ENCODE data around the gene FAM120AOS. TPM values are rescaled to one million over a fixed set of nuclear protein-coding genes. Genes with fewer than 3 reads are reported as not detected.

Gene FAM120AOS
- polyA plus RNA-seq, 1 experiment, result 34.3 TPM

DNA sequence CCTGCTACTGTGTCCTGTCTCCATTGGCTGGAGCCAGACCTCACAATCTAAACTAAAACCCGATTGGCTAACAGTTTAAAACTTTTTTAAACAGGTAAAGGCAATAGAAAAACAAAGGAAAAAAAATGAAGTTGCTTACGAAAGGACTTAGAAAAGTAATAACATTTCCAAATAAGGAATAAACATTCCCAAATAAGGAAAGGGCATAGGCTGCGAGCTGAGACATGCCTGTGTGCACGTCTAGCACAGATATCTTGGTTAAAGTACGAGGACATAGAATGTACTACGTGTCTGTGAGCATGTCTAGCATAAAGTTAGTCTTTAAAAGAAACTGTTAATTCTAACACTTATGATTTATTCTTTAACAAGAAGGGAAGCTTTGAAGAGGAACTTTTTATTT is 17.2 kb downstream of the FAM120AOS start:
- CTCF ChIA-PET, result interaction anchor here (0.6 to 1.8 kb wide), 2 partner anchors 30 to 130 kb away, joined by 4 read pairs; no protein-coding TSS in a partner anchor

DNA sequence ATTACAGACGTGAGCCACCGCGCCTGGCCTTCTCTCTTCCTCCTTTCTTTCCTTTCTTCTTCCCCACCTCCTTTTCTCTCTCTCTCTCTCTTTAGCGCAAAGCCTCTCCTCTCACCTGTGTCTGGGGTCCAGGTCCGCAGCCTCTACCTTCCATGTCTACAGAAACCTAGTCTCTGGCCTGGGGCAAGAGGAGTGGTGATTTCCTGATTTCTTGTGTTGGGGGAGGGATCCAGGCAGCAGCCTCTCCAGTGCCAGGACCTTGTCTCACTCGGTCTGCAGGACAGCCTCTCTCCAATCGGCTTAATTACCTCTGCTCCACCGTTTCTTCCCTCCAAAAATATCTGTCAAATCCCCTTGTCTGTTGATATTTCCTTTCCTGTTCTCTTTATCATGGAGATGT is 18.0 kb downstream of the FAM120AOS start:
- TF ChIP-seq, protein P1, sequence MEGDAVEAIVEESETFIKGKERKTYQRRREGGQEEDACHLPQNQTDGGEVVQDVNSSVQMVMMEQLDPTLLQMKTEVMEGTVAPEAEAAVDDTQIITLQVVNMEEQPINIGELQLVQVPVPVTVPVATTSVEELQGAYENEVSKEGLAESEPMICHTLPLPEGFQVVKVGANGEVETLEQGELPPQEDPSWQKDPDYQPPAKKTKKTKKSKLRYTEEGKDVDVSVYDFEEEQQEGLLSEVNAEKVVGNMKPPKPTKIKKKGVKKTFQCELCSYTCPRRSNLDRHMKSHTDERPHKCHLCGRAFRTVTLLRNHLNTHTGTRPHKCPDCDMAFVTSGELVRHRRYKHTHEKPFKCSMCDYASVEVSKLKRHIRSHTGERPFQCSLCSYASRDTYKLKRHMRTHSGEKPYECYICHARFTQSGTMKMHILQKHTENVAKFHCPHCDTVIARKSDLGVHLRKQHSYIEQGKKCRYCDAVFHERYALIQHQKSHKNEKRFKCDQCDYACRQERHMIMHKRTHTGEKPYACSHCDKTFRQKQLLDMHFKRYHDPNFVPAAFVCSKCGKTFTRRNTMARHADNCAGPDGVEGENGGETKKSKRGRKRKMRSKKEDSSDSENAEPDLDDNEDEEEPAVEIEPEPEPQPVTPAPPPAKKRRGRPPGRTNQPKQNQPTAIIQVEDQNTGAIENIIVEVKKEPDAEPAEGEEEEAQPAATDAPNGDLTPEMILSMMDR (IDR thresholded peaks at IDR 0.05; ENCODE audit: insufficient read depth, low read depth, low read length), result no peak
- H3K4me3 ChIP-seq (ENCODE audit: low read depth, low read length), result no peak overlapping the region
- DNase-seq (ENCODE audit: low read depth), result no peak
- CTCF ChIA-PET, result interaction anchor here (1.8 kb wide), 1 partner anchor 131 kb away, joined by 4 read pairs; no protein-coding TSS in a partner anchor
- H3K36me3 ChIP-seq (ENCODE audit: control insufficient read depth, insufficient read depth, low read length), result no peaks in the 10 kb centered on the region
- no peaks in the 10 kb centered on the region for H3K27me3 ChIP-seq (ENCODE audit: control insufficient read depth, insufficient read depth, low read length)
- POLR2A ChIA-PET, result no interaction called here

More for the DNA sequence above, 17.2 kb downstream of the FAM120AOS start:
- no peak overlapping the region for H3K4me3 ChIP-seq (ENCODE audit: low read depth, low read length)
- POLR2A ChIA-PET, result no interaction called here
- no peaks in the 10 kb centered on the region for H3K36me3 ChIP-seq (ENCODE audit: control insufficient read depth, insufficient read depth, low read length)
- DNase-seq (ENCODE audit: low read depth), result no peak
- TF ChIP-seq, protein P1 (IDR thresholded peaks at IDR 0.05; ENCODE audit: insufficient read depth, low read depth, low read length), result no peak
- H3K27me3 ChIP-seq (ENCODE audit: control insufficient read depth, insufficient read depth, low read length), result no peaks in the 10 kb centered on the region

DNA sequence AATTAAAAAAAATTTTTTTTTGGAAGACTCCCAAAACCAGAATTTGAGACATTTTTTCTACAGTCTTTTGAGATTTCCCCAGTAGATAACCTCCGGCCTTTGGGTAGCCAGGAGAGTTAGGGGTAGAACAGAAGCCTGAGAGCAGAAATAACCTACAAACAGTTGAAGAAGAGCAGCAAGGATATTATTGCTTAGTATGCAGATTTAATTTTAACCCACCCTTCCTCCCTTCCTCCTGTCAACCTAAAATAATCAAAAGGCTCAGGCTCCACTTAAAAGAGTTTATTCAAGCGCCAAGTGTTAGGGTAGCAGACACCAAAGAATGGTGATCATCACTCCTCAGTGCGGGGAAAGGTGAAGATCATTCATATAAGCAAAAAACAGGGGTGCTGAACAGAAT is 19.3 kb downstream of the FAM120AOS start:
- Histone ChIP-seq H3K36me3 (ENCODE audit: control insufficient read depth, insufficient read depth, low read length) (no peaks in the 10 kb centered on the region), H3K4me3 (ENCODE audit: low read depth, low read length) (no peak overlapping the region), H3K27me3 (ENCODE audit: control insufficient read depth, insufficient read depth, low read length) (no peaks in the 10 kb centered on the region; the same call in 1 of the 2 replicates)
- TF ChIP-seq, protein P1 (IDR thresholded peaks at IDR 0.05; ENCODE audit: insufficient read depth, low read depth, low read length), result no peak
- DNase-seq (ENCODE audit: low read depth), result no peak
- ChIA-PET CTCF (no interaction called here), POLR2A (no interaction called here)

DNA sequence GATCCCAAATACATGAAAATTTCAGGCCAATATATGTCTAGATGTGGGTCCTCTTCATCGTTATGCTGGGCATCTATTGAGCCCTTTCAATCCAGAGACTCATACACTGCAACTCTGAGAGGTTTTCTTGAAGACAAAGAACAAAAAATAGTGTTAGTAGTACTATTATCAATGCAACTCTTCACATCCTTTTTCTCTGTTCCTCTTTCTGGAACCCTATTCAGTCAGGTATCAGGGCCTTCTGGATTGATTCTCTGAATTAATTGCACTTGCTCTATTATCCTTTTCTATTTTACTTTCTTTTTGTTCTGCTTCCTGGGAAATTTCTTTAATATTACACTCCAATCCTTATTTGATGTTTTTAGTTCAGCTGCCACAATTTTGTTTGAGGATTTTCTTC is 20.4 kb downstream of the FAM120AOS start:
- H3K27me3 ChIP-seq (ENCODE audit: control insufficient read depth, insufficient read depth, low read length), result no peaks in the 10 kb centered on the region; the same call in 1 of the 2 replicates
- no peak for DNase-seq (ENCODE audit: low read depth)
- no peak overlapping the region for H3K4me3 ChIP-seq (ENCODE audit: low read depth, low read length)
- POLR2A ChIA-PET, result no interaction called here
- CTCF ChIA-PET, result no interaction called here
- TF ChIP-seq, protein P1 (IDR thresholded peaks at IDR 0.05; ENCODE audit: insufficient read depth, low read depth, low read length), result no peak
- H3K36me3 ChIP-seq (ENCODE audit: control insufficient read depth, insufficient read depth, low read length), result no peaks in the 10 kb centered on the region

DNA sequence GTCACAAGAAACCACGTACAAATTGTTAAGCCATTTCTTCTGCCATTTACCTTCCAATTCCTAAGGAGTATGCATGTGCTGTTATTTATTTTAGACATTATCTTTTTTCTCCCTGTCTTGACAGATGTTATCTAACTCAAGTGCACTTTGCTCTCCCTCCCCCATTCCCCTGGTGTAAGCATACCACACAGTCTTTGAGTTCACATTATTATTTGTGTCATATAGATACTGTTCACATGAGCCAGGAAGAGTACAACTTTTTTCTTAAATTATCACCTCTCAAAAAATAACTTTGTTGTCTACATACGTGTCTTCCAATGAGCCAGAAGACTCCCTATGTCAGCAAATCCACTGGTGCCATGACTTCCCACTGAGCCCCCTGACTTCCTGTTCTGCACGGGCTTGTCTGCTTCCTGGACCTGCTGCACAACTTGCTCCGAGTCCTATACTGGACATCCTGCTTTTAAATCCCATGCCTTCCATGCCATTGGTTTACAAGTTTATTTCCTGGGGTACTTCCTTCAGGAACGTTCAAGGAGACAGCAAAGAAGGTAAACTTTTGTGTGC is 21.8 kb downstream of the FAM120AOS start:
- TF ChIP-seq, protein P1 (IDR thresholded peaks at IDR 0.05; ENCODE audit: insufficient read depth, low read depth, low read length), result no peak
- ChIA-PET POLR2A (no interaction called here), CTCF (no interaction called here)
- DNase-seq (ENCODE audit: low read depth), result no peak
- no peaks in the 10 kb centered on the region; the same call in 1 of the 2 replicates for H3K27me3 ChIP-seq (ENCODE audit: control insufficient read depth, insufficient read depth, low read length)
- H3K4me3 ChIP-seq (ENCODE audit: low read depth, low read length), result no peak overlapping the region
- no peaks in the 10 kb centered on the region for H3K36me3 ChIP-seq (ENCODE audit: control insufficient read depth, insufficient read depth, low read length)
